HEK293T (cell line): ENCODE measurements around the gene CYP26B1.
A peak's percentile ranks its signal among the peaks of the same experiment; 100 is the strongest.

Source experiments
- CTCF ChIA-PET: fragments of 350-600 bp; formaldehyde crosslinking; extraction: SDS; loops from one replicate; lab custom pipeline; 2021; ENCODE audit warnings: antibody characterized with exemption, inconsistent platforms; lab: Yijun Ruan, JAX
- POLR2A ChIA-PET: fragments of 350-600 bp; formaldehyde crosslinking; extraction: SDS; loops from one replicate; lab custom pipeline; 2020; ENCODE audit warnings: antibody characterized with exemption, inconsistent platforms; lab: Yijun Ruan, JAX
- DNase-seq: peaks from one replicate; pipeline ENCODE4 v3.0.0; 2012; ENCODE audit warnings: mixed read lengths; ENCODE audit errors: extremely low spot score
- ARNT ChIP-seq: fragments of 450-650 bp; IDR thresholded peaks from 2 replicates; pipeline ENCODE4 v1.6.1; 2017; ENCODE audit warnings: mild to moderate bottlenecking
- BHLHE40 ChIP-seq: fragments of 450-650 bp; IDR thresholded peaks from 2 replicates; pipeline ENCODE4 v1.6.1; 2016; ENCODE audit warnings: mild to moderate bottlenecking, moderate library complexity, borderline replicate concordance
- CTBP1 ChIP-seq: fragments of 450-650 bp; IDR thresholded peaks from 2 replicates; pipeline ENCODE4 v1.6.1; 2016; ENCODE audit warnings: borderline replicate concordance
- ELF4 ChIP-seq: fragments of 450-650 bp; IDR thresholded peaks from 2 replicates; pipeline ENCODE4 v1.6.1; 2017; ENCODE audit warnings: antibody characterized with exemption
- FOXA1 ChIP-seq: fragments of 450-650 bp; IDR thresholded peaks from 2 replicates; pipeline ENCODE4 v1.6.1; 2016; ENCODE audit warnings: mild to moderate bottlenecking
- FOXK2 ChIP-seq: fragments of 450-650 bp; IDR thresholded peaks from 2 replicates; pipeline ENCODE4 v1.6.1; 2016; ENCODE audit warnings: mild to moderate bottlenecking
- FOXM1 ChIP-seq: fragments of 450-650 bp; IDR thresholded peaks from 2 replicates; pipeline ENCODE4 v1.6.1; 2017; ENCODE audit warnings: mild to moderate bottlenecking, borderline replicate concordance
- HDGF ChIP-seq: fragments of 450-650 bp; IDR thresholded peaks from 2 replicates; pipeline ENCODE4 v1.6.1; 2017; ENCODE audit warnings: antibody characterized with exemption, borderline replicate concordance
- L3MBTL2 ChIP-seq: fragments of 450-650 bp; conservative IDR thresholded peaks from 2 replicates; pipeline ENCODE4 v1.6.1; 2016; ENCODE audit warnings: mild to moderate bottlenecking
- LEF1 ChIP-seq: fragments of 450-650 bp; IDR thresholded peaks from 2 replicates; pipeline ENCODE4 v1.6.1; 2017; ENCODE audit warnings: mild to moderate bottlenecking, borderline replicate concordance
- NFRKB ChIP-seq: fragments of 450-650 bp; IDR thresholded peaks from 2 replicates; pipeline ENCODE4 v1.6.1; 2016; ENCODE audit warnings: mild to moderate bottlenecking, moderate library complexity
- SP1 ChIP-seq: fragments of 450-650 bp; IDR thresholded peaks from 2 replicates; pipeline ENCODE4 v1.6.1; 2017
- SUZ12 ChIP-seq: fragments of 450-650 bp; IDR thresholded peaks from 2 replicates; pipeline ENCODE4 v1.6.1; 2016; ENCODE audit warnings: mild to moderate bottlenecking
- TARDBP ChIP-seq: fragments of 450-650 bp; IDR thresholded peaks from 2 replicates; pipeline ENCODE4 v1.6.1; 2016
- ZNF384 ChIP-seq: fragments of 450-650 bp; IDR thresholded peaks from 2 replicates; pipeline ENCODE4 v1.6.1; 2016
- TF ChIP-seq, protein P1 (sequence below): fragments of 450-650 bp; IDR thresholded peaks from 2 replicates; pipeline ENCODE4 v1.6.1; 2016

The CYP26B1 gene

DNA sequence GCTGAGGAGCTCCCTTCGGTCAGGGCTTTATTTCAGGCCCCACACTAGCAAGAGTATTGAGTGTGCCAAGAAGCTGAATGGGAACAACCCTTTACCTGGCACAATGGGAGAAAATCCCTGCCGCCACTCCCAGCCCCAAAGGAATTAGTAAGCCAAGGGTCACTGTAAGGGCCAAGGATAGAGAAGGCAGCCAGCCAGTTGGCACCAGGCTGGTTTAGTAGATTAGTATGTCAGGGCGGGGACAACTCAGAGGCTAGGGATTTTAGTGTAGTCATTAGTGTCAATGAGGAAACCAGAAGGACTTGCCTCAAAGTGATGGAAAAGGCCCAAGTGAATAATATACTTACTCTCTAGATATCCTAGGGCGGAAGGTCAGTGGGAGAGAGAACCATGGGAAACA, 34.9 kb upstream of the CYP26B1 start:
- TF ChIP-seq FOXM1 = no peak
- TF ChIP-seq, protein P1, sequence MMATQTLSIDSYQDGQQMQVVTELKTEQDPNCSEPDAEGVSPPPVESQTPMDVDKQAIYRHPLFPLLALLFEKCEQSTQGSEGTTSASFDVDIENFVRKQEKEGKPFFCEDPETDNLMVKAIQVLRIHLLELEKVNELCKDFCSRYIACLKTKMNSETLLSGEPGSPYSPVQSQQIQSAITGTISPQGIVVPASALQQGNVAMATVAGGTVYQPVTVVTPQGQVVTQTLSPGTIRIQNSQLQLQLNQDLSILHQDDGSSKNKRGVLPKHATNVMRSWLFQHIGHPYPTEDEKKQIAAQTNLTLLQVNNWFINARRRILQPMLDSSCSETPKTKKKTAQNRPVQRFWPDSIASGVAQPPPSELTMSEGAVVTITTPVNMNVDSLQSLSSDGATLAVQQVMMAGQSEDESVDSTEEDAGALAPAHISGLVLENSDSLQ = no peak
- TF ChIP-seq LEF1 = no peak
- ChIA-PET CTCF (no interaction called here), POLR2A (no interaction called here)
- no peak for DNase-seq

DNA sequence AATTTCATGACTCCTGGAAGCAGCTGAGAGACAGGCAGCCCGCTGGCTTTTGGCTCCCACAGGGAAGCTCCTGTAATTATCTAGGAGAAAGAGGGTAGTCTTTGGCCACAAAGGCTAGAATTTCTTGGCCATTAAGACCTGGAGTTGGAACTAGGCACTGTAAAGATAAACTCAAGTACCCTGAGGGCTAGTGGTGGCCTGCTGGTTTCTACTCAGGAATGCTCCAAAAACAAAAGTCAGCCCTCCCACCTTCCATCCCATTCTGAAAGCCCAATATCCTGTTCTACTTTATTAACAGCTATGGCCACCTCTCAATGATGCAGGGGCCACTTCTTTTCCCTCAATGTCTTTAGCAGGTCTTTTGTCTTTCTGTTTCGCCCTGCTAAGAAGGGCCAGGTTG, 34.0 kb upstream of the CYP26B1 start:
- TF ChIP-seq FOXK2 = no peak
- TF ChIP-seq LEF1 = no peak
- TF ChIP-seq CTBP1 = no peak
- no peak for TF ChIP-seq SUZ12
- TF ChIP-seq BHLHE40 = no peak
- no peak for TF ChIP-seq TARDBP
- TF ChIP-seq L3MBTL2 = no peak
- TF ChIP-seq FOXA1 = no peak
- TF ChIP-seq NFRKB = no peak
- TF ChIP-seq ARNT = no peak
- TF ChIP-seq, protein P1 = no peak
- CTCF ChIA-PET = no interaction called here
- DNase-seq = peak; percentile 18
- POLR2A ChIA-PET = no interaction called here

DNA sequence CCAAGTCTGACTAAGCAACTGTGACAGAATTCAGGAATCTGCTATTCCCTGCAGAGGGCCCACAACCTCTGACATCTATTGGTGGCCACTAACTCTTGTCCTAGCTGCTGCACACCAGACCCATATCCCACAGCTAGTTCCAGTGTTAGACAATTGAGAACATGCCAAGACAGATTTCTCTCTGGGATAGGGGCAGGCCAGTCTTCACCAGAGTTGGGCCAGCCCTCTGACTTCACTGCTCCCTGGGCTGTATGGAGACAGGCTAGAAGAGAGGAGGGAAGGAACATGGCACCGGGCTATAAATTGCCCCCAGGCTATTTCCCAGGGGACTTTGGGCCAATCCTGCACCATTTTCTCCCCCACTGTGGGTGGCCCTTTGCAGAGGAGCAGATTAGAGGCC, 32.7 kb upstream of the CYP26B1 start:
- CTCF ChIA-PET = no interaction called here
- POLR2A ChIA-PET = no interaction called here
- DNase-seq = no peak
- TF ChIP-seq, protein P1 = no peak
- no peak for TF ChIP-seq ELF4
- no peak for TF ChIP-seq LEF1
- no peak for TF ChIP-seq FOXA1

DNA sequence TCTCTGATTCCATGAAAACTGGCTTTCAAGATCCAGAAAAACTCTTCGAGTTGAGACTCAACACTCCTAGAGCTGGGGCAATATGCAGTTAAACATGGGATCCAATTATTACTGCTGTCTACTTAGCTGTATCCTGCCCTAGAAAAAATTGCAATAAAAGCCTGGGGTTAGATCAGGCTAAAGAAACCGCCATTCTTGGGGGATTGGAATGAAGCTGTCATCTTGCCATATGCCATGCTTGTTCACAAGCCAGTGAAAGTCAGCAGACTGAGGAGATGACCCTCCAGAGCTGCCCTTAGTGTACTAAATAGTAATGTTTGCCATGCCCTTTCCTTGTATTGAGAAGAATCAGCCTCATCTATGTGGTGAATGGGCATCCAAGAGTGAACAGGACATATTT, 30.9 kb upstream of the CYP26B1 start:
- POLR2A ChIA-PET = no interaction called here
- TF ChIP-seq ZNF384 (no peak), SUZ12 (no peak), CTBP1 (no peak), L3MBTL2 (no peak), ELF4 (no peak), FOXM1 (no peak), SP1 (no peak), LEF1 (no peak), TARDBP (no peak)
- CTCF ChIA-PET = no interaction called here
- no peak for DNase-seq

DNA sequence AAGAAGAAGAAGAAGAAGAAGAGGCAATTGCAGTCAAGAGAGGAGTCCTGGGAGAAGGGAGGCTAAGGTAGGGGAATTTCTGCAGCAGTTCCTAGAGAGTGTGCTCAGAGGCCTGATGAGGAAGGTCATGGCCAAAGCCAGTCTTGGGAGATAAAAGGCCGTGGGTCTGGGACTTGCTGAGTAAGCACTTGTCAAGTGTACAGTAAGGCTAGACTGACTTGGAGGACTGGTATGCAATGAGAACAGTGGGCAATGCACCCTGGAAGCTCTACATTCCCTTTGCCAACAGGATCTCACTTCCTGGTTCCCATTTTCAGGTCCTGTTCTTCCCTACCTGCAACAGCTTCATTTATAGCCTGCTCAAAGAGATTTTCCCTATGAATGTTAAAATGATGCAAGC, 28.6 kb upstream of the CYP26B1 start:
- no peak for TF ChIP-seq L3MBTL2
- no peak for TF ChIP-seq ARNT
- TF ChIP-seq LEF1 = no peak
- no peak for TF ChIP-seq ELF4
- TF ChIP-seq FOXA1 = no peak
- no peak for TF ChIP-seq TARDBP
- no peak for TF ChIP-seq NFRKB
- no peak for TF ChIP-seq SP1
- TF ChIP-seq ZNF384 = no peak
- no peak for TF ChIP-seq FOXM1
- no peak for TF ChIP-seq HDGF
- no peak for TF ChIP-seq CTBP1
- TF ChIP-seq BHLHE40 = no peak
- TF ChIP-seq, protein P1 = no peak
- CTCF ChIA-PET = no interaction called here
- POLR2A ChIA-PET = no interaction called here
- DNase-seq = no peak

DNA sequence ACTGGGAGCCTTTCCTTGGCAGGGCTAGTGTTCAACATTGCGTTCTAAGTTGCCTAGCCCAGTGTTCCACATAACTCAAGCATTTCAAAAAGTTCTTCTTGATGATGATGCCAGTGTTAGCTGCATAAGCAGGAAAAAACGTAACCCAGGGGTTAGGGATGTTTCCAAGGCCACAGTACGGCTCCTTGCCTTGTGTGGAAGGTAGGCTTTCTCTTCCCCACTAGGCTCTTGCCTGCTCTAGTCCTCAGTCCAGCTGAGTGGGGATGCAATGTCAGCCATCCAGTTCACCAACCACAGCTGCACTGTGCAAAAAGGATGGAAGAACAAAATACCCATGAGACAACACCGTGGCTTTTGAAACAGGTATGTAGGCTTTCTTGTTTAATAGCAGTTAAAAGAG, 28.0 kb upstream of the CYP26B1 start:
- no peak for DNase-seq
- POLR2A ChIA-PET = no interaction called here
- TF ChIP-seq SP1 (no peak), ARNT (no peak), NFRKB (no peak), SUZ12 (no peak), BHLHE40 (no peak), LEF1 (no peak)
- TF ChIP-seq, protein P1 = no peak
- CTCF ChIA-PET = no interaction called here
